ENCODE data around the gene LTBP3.
A peak's percentile ranks its signal among the peaks of the same experiment; 100 is the strongest.

LTBP3 gene

GRCh38 chr11:65585396-65586246, 27.5 kb upstream of the LTBP3 start:
- DNase-seq = peak; percentile 51

DNA sequence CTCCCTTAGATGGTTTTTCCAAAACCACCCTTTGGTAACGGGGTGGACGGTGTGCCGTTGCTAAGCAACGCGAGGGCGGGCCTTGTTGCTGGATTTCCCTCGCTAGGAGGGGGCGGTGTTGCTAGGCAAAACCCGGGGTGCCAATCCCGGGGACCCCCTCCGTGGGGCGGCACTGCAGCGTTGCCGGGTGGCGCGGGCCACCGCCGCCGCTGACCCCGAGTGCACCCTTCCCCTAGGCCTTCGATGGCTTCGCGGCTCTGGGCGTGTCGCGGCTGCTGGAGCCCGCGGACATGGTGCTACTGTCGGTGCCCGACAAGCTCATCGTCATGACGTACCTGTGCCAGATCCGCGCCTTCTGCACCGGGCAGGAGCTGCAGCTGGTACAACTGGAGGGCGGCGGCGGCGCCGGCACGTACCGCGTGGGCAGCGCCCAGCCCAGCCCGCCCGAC, 26.6 kb upstream of the LTBP3 start:
- DNase-seq = peak; percentile 73

GRCh38 chr11:65584106-65584505, 25.9 kb upstream of the LTBP3 start:
- no peak for DNase-seq

- DNase-seq = no peak
Observed at GRCh38 chr11:65583589-65583988, 25.4 kb upstream of the LTBP3 start.

GRCh38 chr11:65581928-65582327, 23.8 kb upstream of the LTBP3 start:
- no peak for DNase-seq

DNA sequence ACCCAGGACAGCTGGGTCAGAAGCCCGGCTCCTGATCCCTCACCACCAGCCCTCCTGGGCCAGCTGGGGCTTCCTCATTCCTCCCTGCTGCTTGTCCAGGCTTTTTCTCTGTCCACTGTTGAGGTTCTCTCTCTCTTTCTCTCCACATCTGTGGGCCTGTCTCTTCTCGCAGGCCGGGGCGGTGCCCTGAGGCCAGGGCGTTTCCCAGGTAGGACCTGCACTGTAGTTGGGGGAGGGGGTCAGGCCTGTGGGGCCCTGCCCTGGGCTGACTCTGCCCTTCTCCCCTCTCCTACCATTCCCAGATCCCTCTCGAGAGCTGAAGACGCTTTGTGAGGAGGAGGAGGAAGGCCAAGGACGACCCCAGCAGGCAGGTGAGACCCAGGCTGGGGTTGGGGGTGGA, 22.6 kb upstream of the LTBP3 start:
- no peak for DNase-seq

DNA sequence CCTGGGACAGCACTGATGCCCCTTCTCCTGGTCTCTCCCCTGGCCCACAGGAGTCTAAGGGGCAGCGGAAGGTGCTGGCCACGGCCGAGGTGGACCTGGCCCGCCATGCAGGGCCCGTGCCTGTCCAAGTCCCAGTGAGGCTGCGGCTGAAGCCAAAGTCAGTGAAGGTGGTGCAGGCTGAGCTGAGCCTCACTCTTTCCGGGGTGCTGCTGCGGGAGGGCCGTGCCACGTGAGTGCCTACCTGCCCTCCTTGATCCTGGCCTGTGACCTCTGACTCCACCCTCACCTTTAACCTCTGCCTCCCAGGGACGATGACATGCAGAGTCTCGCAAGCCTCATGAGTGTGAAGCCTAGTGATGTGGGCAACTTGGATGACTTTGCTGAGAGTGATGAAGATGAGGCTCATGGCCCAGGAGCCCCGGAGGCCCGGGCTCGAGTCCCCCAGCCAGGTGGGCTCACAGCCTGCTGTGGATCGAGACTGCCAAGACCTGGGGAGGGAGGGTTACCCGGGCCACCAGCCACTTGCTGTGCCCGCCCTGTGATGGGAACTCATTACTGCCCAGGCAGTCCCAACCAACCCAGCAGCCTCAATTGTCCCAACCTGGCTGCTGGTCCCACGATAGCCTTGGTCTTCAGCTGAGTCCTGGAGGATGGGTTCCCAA, 22.0 kb upstream of the LTBP3 start:
- no peak for DNase-seq

DNA sequence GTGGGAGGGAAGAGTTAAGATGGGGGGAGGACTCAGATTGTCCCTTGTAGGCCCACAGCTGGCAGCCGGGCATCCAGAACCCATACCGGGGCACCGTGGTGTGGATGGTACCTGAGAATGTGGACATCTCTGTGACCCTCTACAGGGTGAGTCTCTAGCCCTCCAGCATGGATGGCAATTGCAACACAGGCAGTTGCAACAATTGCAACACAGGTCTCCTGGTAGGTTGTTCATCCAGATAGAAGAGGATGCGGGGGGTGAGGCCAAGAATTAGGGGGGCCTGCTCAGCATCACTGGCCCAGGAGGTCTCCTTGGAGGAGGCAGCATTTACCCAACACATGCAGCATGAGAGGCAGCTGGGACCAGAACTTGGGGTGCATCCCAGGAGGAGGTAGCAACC, 21.1 kb upstream of the LTBP3 start:
- no peak for DNase-seq

- no peak for DNase-seq
Observed at GRCh38 chr11:65578667-65579066, 20.5 kb upstream of the LTBP3 start.

DNA sequence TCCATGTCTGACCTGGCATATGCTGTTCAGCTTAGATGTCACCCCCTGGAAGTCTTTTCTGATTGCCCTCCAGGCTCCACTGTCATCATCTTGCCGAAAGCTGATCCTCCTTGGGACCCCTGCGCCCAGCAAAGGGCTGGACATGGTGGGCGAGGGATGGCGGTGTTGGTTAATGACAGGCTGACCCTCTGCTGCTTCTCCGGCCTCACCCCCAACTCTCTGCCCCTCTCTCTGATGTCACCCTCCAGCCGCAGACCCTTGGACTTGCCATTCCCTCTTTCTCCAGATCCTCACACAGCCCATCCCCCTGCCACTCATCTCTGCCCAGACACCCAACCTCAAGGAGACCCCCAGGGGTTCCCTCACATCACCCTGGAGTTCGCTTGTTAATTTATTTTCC, 20.0 kb upstream of the LTBP3 start:
- DNase-seq = no peak

DNA sequence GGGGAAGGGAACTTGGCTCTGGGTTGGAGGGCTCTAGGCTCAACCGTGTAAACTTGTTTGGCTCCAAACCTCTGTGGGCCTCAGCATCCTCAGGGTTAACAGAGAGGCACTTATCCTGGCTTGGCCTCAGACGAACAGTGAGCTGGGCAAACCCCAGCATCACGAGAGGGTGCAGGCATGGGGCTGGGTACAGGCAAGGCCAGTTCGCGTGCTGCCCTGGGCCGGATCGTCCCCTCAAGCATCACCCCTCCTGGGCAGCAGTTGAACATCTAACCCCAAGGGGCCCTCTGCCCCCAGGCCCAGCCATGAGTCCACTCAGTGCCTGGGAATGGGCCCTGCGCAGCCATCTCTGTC, 19.6 kb upstream of the LTBP3 start:
- no peak for DNase-seq

DNA sequence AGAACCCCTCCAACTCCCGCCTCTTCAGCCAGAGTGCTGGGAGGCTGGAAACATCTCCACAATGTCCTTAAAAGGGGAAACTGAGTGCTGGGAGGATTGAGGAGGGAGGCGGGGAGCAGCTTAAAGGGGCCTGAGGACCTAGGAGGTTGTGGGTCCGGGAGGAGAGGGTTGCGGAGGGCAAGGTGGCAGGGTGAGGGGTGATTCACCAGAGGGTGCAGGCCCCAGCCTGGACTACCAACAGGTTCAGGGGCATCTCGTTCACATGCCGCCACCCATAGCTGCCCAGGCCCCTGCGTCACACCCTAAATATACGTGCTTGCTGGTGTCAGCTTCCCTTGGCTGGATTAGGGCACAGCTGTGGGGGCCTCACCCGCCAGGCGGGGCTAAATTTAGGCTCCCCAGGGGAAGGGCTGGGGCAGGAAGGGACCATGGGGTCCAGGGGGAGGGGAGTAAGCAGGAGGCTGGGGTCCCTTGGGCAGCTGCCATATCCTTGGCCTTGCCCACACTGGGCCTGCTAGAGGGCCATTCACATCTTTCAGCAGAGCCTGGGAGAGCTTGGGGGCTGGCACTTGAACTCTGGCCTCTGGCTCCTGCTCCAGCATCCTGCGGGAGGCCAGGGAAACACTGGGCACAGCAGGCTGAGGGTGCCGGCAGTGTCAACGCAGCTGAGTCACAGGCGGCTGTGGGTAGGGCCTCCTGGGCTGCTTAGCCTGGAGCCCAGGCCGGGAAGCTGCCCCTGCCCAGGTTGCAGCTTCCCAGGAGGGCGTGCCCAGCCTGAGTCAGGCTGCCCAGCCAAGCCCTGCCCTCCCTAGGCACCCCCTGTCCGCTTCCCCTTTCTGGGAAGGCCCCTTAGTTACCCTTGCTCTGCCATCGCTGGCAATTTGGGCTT, 19.0 kb upstream of the LTBP3 start:
- DNase-seq = peak; percentile 48

- DNase-seq = no peak
Observed at GRCh38 chr11:65576232-65576866, 18.2 kb upstream of the LTBP3 start.

DNA sequence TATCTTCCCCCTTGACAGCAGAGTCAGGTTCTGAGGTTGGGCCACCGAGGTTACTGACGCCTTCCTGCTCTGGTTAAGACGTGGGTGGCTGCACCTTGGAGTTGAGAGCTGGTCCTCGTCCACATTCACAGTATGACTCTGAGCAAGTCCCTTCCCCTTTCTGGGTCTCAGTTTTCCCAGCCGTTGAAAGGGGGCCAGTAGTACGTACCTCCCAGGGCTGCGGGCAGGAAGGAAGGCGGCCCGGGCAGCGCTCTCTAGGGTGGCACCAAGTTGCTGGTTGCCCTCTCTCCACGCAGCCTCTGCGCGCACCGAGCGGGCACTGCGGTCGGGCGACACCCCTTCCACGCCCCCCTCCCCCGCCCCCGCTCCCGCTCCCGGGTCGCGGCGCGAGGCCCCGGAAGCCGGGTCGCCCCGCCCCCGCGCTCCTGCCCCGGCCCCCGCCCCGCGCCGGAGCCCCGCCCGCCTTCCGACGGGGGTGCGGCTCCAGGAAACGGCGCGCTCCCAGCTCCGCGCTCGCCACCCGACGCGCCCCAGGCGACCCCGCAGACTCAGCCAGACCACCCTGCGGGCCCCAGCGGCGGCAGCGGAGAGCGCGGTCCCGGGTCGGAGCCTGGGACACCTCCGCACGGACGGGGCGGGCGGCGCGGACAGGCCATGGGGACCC, 17.5 kb upstream of the LTBP3 start, which contains the start of gene EHBP1L1:
Gene EHBP1L1 (plus strand): TSS at position 486 of the 664 bp plus-strand sequence. CDS start 250 bp downstream, outside the sequence.
- peak; percentile 88 for DNase-seq

DNA sequence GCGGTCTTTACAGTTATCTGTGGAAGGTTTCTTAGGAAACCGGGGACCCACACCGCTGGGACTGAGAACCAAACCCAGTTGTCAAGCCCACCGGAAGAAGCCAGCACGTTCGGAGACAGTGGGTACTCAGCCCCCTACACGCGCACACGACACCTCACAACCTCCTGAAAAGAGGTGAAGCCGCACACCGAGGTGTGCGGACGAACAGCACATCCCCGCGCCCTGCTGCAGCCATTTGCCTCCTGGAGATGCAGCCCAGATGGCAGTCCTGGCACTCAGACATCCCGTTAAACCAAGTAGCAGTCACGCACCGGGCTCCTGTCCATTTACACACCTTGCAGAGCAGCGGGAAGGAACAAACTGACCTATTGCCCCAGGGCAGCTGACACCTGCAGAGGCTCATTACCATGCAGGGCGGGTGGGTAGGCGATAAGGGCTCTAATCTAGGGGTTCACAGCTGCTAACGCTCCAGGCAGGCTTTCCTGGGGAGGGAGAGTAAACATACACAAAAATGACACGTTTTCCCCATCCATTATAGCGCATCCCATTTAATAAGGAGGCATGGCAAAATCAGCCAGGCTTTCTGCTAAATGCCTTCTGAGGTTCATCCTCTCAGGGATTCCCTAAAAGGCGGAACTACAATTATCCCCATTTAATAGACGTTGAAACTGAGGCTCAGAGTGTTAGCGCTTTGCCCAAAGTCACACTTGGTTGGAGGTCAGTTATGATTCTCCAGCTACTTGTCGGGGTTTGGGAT, 16.8 kb upstream of the LTBP3 start:
- DNase-seq = peak; percentile 92

DNA sequence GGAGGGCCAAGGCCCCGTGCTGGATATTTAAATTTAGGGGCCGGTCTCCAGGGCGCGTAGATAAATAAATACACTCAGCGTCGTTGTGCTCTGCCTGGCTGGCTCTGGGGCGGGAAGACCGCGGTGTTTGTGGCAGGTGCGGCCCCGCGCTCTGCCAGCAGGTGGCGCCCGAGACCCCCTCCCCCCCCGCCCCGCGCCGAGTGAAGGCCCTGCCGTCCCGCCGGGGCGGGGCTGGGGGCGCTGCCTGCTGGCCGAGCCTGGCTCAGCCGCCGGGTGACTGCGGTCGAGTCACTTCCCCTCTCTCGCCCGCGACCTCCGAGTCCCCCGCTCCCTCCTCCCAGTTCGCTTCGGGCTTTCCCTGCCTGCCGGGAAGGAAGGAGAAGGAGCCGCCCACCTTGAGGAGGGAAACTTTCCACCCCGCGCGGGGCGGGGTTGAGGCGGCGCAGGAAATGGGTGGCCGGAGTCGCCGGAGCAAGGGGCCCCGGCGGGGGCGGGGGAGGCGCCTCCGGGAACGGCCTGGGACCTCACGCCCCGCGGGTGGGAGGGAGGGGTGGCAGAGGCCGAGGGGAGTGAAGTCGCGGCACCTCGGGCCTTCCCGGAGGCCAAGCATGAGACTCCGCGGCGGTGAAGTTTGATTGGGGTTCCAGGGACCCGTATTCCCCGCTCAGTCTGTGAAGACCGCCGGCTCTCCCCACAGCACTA, 16.1 kb upstream of the LTBP3 start:
- peak; percentile 91 for DNase-seq

GRCh38 chr11:65573391-65574079, 15.4 kb upstream of the LTBP3 start:
- no peak for DNase-seq

- DNase-seq = peak; percentile 89
Observed at GRCh38 chr11:65572356-65573051, 14.3 kb upstream of the LTBP3 start, which contains the start of gene FAM89B. TSS of gene FAM89B (plus strand) at chr11:65572538. CDS start at chr11:65572670, 132 bp downstream.

DNA sequence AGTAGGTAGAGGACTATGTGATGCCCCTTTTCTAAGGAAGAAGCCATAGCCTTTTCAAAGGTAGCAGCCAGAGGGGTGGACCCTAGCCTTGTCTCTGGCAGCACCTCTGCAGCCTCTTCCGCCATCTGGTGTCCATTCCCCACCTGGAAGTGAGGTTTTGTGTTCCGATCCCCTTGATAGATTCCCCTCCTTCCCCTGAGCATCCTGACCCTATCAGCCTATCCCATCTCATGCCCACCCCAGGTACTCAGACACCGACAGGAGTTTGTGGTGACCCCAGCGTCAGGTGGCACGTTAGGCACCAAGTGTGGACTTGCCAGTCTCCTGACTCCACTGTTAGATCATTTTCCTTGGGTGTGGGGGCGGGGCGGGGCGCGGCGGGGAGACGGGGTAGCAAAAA, 13.8 kb upstream of the LTBP3 start:
- DNase-seq = peak; percentile 76

Data from NCI-H69 (cell line).